Stimulated activated CD4-positive, alpha-beta T cell treated with anti-CD3 and anti-CD28 coated beads, TNF-alpha, amount 100 ng/mL, for 24 hours (primary cell): ENCODE data around the gene AADACL2.
"Not testable (repeated sequence)": the region's sequence is repeated elsewhere in the genome, so short reads cannot be mapped to it uniquely, and the experiment has no call there.

Source experiments
- DNase-seq, 3 experiments: peaks; one replicate each; pipeline ENCODE4 v3.0.0-alpha.2; 2020; ENCODE audit warnings: low read depth in 3 of 3

AADACL2 gene

GRCh38 chr3:151733613-151734012, at the start of gene AADACL2:
Gene AADACL2 (plus strand): TSS chr3:151733927. CDS start chr3:151734036, 109 bp downstream.
- DNase-seq: no peak

GRCh38 chr3:151684094-151684493, 49.6 kb upstream of the AADACL2 start:
- no peak for DNase-seq

GRCh38 chr3:151686257-151686656, 47.5 kb upstream of the AADACL2 start:
- no peak for DNase-seq

- DNase-seq: no peak
Measured at GRCh38 chr3:151687076-151687475, 46.7 kb upstream of the AADACL2 start.

GRCh38 chr3:151688571-151688970, 45.2 kb upstream of the AADACL2 start:
- DNase-seq: no peak

- no peak for DNase-seq
Measured at GRCh38 chr3:151690645-151691044, 43.1 kb upstream of the AADACL2 start.

- DNase-seq: no peak
Measured at GRCh38 chr3:151697496-151697895, 36.2 kb upstream of the AADACL2 start.

GRCh38 chr3:151707216-151707615, 26.5 kb upstream of the AADACL2 start:
- no peak for DNase-seq

- DNase-seq: no peak
Measured at GRCh38 chr3:151708868-151709267, 24.9 kb upstream of the AADACL2 start.

GRCh38 chr3:151709847-151710246, 23.9 kb upstream of the AADACL2 start:
- DNase-seq: no peak

- no peak for DNase-seq
Measured at GRCh38 chr3:151721294-151721693, 12.4 kb upstream of the AADACL2 start.

- DNase-seq: no peak
Measured at GRCh38 chr3:151722856-151723255, 10.9 kb upstream of the AADACL2 start.

- DNase-seq: no peak
Measured at GRCh38 chr3:151724576-151725562, 8.9 kb upstream of the AADACL2 start.

- no peak for DNase-seq
Measured at GRCh38 chr3:151726016-151726415, 7.7 kb upstream of the AADACL2 start.

- no peak for DNase-seq
Measured at GRCh38 chr3:151732861-151733260, 866 bp upstream of the AADACL2 start.

- DNase-seq: no peak
Measured at GRCh38 chr3:151740581-151740980, 6.9 kb downstream of the AADACL2 start.

GRCh38 chr3:151743855-151744254, 10.1 kb downstream of the AADACL2 start:
- DNase-seq: no peak

GRCh38 chr3:151750181-151750580, 16.5 kb downstream of the AADACL2 start:
- DNase-seq: no peak

GRCh38 chr3:151750678-151751077, 17.0 kb downstream of the AADACL2 start:
- DNase-seq: no peak

- DNase-seq: no peak
Measured at GRCh38 chr3:151751161-151751560, 17.4 kb downstream of the AADACL2 start.

- no peak for DNase-seq
Measured at GRCh38 chr3:151753846-151754245, 20.1 kb downstream of the AADACL2 start.

GRCh38 chr3:151761581-151761980, 27.9 kb downstream of the AADACL2 start:
- DNase-seq: no peak

GRCh38 chr3:151764699-151765098, 31.0 kb downstream of the AADACL2 start:
- DNase-seq: not testable (repeated sequence)
